Measurements from ENCODE around the gene CENPN.

Gene CENPN

DNA sequence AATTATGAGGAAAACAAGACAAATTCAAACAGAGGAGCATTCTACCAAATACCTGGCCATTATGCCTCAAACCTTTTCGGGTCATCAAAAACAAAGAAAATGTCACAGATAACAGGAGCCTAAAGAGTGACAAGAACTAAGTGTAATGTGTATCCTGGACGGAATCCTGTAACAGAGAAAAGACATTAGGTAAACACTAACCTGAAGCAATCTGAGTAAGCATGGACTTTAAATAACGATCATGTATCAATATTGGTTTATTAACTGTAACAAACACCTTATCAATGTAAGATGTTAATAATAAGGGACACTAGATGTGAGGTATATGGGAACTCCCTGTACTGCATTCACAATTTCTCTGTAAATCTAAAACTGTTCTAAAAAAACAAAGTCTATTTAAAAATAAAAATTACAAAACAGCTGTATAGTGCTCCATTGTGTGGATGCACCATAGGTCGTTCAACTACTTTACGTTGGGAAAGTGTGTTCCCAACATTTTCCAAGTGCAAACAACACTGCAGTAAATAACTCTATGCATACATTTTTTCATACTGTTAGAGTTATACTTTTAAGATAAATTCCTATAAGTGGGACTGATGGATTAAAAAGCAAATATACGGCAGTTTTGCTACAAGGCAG, 15.1 kb upstream of the CENPN start:
- no peak for DNase-seq (ENCODE audit: low spot score)

DNA sequence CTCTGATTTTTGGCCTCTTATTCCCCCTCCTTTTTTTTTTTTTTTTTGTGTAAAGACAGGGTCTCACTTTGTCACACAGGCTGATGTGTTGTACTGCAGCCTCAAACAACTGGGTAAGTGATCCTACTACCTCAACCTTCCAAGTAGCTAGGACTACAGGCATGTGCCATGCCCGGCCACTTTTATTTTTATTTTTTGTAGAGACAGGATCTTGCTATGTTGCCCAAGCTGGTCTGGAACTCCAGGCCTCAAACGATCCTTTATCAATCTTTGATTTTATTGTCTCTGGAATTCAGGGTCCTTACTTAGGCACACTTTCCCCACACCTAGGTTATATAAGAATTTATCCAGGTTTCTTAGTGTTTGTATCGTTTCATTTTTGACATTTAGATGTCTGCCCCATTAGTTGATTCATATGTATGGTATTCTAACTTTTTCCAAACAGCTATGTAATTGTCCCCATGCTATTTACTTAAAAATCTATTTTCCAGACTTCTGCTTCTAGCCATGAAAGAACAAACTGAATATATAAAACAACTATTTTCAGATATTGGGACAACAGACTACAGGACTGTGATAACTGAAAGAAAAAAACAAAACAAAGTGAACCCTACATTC, 14.2 kb upstream of the CENPN start:
- no peak for DNase-seq (ENCODE audit: low spot score)

DNA sequence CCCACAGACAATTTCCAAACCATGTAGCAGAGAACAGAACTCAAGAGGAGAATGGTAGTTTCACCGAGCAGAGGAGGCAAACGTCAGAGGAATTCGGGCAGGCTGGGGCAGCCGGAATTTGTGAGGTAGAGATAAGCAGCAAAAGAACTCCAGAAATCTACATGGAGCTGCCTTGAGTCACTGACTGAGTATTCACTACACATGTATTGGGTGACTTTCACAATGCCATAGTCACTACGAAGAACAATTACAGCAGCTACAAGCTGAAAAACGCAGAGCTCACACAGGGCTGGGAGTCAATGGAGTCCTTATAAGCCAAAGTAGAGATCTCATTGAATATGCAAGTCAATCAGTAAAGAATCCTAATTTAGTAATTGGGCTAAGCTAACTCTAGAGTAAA, 13.7 kb upstream of the CENPN start:
- DNase-seq (ENCODE audit: low spot score), result peak; percentile 23

- no peak for DNase-seq (ENCODE audit: low spot score)
These were observed 13.2 kb upstream of the CENPN start for GRCh38 chr16:80993834-80994233.

DNA sequence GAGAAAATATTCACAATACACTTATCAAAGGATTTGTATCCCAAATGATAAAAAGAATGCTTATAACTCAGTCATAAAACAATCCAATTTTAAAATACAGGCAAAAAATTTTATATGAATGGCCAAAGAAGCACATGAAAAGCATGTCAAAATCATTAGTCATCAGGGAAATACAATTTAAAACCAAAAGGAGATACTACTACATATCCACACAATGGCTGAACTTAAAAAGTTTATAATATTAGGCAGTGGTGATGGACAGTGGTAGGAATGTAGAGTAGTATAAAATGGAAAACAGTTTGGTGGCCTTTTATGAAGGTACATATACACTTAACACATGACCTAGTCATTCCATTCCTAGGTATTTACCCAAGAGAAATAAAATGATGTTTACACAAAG, 12.6 kb upstream of the CENPN start:
- DNase-seq (ENCODE audit: low spot score), result no peak

GRCh38 chr16:80996688-80997138, 10.3 kb upstream of the CENPN start:
- no peak for DNase-seq (ENCODE audit: low spot score)

GRCh38 chr16:80997139-80997798, 9.7 kb upstream of the CENPN start:
- DNase-seq (ENCODE audit: low spot score), result peak; percentile 16

DNA sequence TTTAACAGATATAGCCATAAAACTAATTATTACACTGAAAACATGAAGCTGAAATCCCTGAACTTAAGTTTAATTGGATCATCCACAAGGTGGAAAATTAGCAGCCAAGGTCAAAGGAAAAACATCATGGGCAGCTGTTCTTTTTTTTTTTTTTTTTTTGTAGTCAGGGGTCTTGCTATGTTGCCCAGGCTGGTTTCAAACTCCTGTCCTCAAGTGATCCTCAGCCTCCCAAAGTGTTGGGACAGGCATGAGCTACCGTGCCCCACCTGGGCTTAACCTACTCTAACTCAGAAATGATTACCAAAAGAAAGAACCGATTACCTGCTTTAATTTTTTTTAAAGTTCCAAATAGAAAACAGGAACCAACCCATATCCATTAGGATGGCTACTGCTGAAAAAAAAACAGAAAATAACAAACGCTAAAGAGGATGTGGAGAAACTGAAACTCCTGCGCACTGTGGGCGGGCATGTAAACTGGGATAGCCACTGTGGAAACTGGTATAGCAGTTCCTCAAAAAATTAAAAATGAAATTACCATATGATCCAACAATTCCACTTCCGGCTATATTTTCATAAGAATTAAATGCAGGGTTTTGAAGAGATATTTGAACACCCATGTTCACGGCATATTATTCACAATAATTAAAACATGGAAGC, 8.9 kb upstream of the CENPN start:
- no peak for DNase-seq (ENCODE audit: low spot score)

- DNase-seq (ENCODE audit: low spot score), result no peak
These were observed 6.1 kb upstream of the CENPN start for GRCh38 chr16:81000873-81001272.

DNA sequence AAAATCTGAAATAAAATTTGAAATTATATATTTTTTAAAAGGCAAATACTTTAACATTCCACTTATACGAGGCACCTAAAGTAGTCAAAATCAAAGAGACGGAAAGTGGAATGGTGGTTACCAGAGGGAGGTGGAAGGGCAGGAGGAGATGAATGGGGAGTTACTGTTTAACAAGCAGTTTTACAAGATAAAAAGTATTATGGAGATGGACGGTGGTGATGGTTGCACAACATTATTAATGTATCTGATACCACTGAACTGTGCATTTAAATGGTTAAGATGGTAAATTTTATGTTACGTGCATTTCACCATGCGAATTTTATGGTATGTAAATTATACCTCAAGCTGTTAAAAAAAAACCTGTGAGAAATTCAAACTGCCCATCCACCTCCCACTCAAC, 5.7 kb upstream of the CENPN start:
- no peak for DNase-seq (ENCODE audit: low spot score)

DNA sequence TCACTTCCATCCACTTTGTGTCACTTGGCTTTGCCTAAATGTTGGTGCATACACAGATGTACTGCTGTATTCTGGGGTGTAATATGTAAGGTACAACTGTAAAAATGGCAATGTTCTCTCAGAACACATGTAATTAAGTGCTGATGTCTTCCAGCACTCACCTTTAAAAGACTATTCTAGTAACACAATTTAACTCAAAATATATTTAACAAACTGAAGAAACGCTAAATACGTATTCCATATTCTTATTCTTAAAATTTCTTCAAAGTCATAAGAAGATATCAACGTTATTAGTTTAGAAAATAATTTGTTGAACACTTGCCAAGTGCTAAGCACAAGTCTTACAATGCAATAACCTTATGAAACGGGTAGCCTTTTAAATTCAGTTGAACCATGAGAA, 4.0 kb upstream of the CENPN start:
- DNase-seq (ENCODE audit: low spot score), result no peak

DNA sequence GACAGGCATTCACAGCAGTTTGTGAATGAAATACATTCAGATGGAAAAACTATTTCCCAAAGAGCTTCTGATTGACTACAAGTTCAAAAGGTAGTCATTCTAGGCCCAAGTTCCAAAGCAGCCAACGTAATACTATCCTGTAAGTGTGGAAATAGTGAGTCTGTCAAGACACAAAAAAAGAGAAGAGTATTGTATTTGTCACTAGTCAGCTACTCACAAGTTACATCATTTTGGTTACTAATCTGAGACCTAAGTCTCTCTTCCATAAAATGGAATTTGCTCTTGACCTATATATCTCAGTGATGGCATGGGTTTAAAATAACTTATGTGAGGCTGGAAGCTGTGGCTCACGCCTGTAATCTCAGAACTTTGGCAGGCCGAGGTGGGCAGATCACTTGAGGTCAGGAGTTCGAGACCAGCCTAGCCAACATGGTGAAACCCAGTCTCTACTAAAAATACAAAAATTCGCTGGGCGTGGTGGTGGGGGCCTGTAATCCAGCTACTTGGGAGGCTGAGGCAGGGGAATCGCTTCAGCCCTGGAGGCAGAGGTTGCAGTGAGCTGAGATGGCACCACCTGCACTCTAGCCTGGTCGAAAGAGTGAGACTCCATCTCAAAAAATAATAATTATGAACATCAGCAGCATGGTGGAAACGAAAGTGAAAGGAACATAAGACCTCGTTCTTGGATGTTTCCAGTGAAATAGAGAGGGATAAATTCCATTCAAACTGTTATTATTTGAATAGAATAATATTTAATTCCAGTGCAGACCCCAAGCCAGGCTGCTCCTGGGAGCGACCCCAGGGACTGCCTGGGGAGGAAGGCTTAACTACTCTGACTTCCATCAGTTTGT, 3.2 kb upstream of the CENPN start:
- peak; percentile 27 for DNase-seq (ENCODE audit: low spot score)

DNA sequence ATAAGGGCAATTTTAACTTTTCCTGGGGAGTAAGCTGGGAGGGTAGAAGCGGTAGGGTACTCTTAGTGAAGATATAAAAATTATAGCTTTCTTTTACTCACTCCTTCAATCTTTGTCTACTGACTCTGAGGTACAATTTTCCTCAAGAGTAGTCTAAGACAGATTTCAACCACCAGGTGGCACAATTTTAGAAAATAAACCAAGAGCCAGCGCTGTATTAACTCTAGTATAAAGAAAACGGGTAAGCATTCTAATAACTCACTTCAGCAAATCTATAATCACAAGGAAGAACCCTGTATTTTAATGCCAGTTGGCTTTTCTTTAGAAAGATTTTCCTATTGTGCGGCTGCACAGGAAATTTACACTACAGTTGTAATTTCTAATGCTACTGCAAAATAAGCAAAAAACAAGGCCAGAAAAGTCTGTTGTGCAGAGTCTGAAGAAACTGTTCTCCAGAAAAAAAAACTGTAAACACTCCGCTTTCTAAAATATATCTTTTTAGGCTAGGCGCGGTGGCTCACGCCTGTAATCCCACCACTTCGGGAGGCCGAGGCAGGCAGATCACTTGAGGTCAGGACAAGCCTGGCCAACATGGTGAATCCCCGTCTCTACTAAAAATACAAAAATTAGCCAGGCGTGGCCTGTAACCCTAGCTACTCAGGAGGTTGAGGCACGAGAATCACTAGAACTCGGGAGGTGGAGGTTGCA, 2.2 kb upstream of the CENPN start:
- DNase-seq (ENCODE audit: low spot score), result peak; percentile 84

GRCh38 chr16:81005610-81006161, 1.3 kb upstream of the CENPN start:
- no peak for DNase-seq (ENCODE audit: low spot score)

DNA sequence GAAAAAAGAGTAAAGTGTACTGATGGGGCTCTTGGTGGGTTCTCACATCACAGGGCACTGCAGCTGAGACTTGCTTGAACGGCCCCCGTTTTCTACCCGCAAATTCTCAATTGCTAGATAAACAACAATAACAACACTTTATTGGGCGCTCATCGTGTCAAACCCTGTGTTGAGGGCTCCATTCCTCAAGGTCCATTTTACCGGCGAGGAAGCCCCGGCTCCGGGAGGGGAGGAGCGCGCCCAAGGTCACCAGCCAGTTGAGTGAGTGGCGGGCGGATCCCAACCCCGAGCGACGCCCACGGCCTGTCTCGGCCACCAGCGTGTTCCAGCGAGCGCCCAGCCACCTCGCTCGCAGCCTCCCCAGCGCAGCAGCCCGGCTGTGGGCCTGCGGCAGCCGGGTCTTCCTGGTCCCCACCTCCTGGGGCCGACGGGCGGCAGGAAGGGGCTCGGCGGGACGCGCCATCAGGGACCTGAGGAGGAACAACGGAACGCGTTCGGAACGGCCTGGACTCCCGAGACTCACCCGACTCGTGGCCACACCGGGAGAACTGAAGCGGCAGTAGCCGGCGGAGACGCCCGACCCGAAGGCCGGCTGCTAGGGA, 702 bp upstream of the CENPN start:
- peak; percentile 66 for DNase-seq (ENCODE audit: low spot score)

GRCh38 chr16:81008505-81008789, 1.4 kb downstream of the CENPN start:
- no peak for DNase-seq (ENCODE audit: low spot score)

- DNase-seq (ENCODE audit: low spot score), result no peak
These were observed 6.0 kb downstream of the CENPN start for GRCh38 chr16:81012974-81013373.

GRCh38 chr16:81014672-81015071, 7.7 kb downstream of the CENPN start:
- DNase-seq (ENCODE audit: low spot score), result no peak

DNA sequence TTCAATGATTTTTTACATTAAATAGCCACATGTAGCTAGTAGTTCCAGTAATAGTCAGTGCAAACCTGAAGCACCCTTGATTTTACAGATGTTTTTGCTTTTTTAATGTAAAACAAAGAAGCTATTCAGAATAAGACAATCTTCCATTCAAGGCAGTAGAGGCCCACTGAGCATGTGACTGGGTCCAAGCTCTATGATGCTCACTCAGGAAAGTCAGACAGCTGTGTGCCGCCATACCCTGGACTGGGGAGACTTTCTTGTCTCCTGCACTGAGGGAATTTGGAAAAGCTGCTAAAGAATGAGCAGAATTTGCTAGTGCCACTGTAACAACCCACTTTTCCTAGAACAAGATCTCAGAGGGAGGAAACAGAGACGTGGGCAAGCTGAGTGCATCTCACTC, 11.5 kb downstream of the CENPN start:
- no peak for DNase-seq (ENCODE audit: low spot score)

GRCh38 chr16:81026429-81026828, 19.4 kb downstream of the CENPN start:
- DNase-seq (ENCODE audit: low spot score), result no peak
